Sigmoid colon (tissue), 7 donors: ENCODE results near the gene USP13. TPM values are rescaled to one million over a fixed set of nuclear protein-coding genes. Genes with fewer than 3 reads are reported as not detected.

ENCODE experiments used
- DNase-seq: peaks from one replicate; pipeline ENCODE4 v3.0.0-alpha.2; 2019
- H3K27ac ChIP-seq, 4 donors: fragments of 200-600 bp; sonication (generic); one replicate each; pipeline ENCODE4 v1.5.1; 2016 to 2019; ENCODE audit warnings: mild to moderate bottlenecking in 1 of 4
- H3K27me3 ChIP-seq, 3 donors: fragments of 200-600 bp; sonication (generic); one replicate each; pipeline ENCODE4 v1.5.1; 2019; ENCODE audit warnings: mild to moderate bottlenecking in 1 of 3
- H3K36me3 ChIP-seq, 4 donors: fragments of 200-600 bp; sonication (generic); one replicate each; pipeline ENCODE4 v1.5.1; 2016 to 2019
- H3K4me1 ChIP-seq, 4 donors: fragments of 200-600 bp; sonication (generic); one replicate each; pipeline ENCODE4 v1.5.1; 2017 to 2019
- H3K4me3 ChIP-seq, 4 donors: fragments of 200-600 bp; sonication (generic); one replicate each; pipeline ENCODE4 v1.5.1; 2017 to 2019; ENCODE audit warnings: mild to moderate bottlenecking in 2 of 4, moderate library complexity in 1 of 4
- H3K9me3 ChIP-seq, 4 donors: fragments of 200-600 bp in 3 of 4; sonication (generic) in 3 of 4; one replicate each; pipeline versions ENCODE4 v1.5.1 to v1.6.1; 2013 to 2019
- EP300 ChIP-seq, 4 donors: sonication (generic); formaldehyde crosslinking; IDR thresholded peaks; one replicate each; pipeline ENCODE4 v1.6.1; 2017; ENCODE audit warnings: antibody characterized with exemption in 4 of 4
- POLR2A ChIP-seq, 2 donors: fragments of 450-650 bp; IDR thresholded peaks; one replicate each; pipeline ENCODE4 v1.6.1; 2016; ENCODE audit warnings: antibody characterized with exemption in 2 of 2, mild to moderate bottlenecking in 2 of 2, moderate library complexity in 2 of 2
- POLR2AphosphoS5 ChIP-seq, 4 donors: sonication (generic); formaldehyde crosslinking; IDR thresholded peaks; one replicate each; pipeline ENCODE4 v1.6.1; 2017; ENCODE audit warnings: antibody characterized with exemption in 4 of 4
- WGBS, 2 donors: extraction: QIAGEN DNeasy Blood & Tissue Kit; methylation state at CpG; one replicate each; pipeline ENCODE4 v1.1.7; 2013; 5-methylcytosine and 5-hydroxymethylcytosine counted together
- intact Hi-C: fragments of 100-400 bp; cut with DNase I; formaldehyde crosslinking; loops from one replicate; pipeline ENCODE4 v1.15.1; 2023
- polyA plus RNA-seq, 3 donors: library from polyadenylated mRNA; stranded (reverse); fragments of 200-250 nt; gene quantifications; one replicate each; pipeline ENCODE4 v1.2.3, GENCODE V29; 2013
- total RNA-seq, 4 donors: library from RNA; depleted of rRNA; stranded (reverse); fragments of >200 nt; gene quantifications; one replicate each; pipeline ENCODE4 v1.1.0, GENCODE V29; 2016
- TF ChIP-seq, protein P1 (sequence below), 4 experiments: fragments of 450-650 bp in 3 of 4; fragments of 200-600 bp in 1 of 4; IDR thresholded peaks; one replicate each; pipeline ENCODE4 v1.5.1; 2016 to 2019; ENCODE audit warnings: antibody characterized with exemption in 4 of 4, mild to moderate bottlenecking in 3 of 4, moderate library complexity in 2 of 4
- donor health status: healthy with polysubstance abuse.
- donor health status: Bipolar disorder and iron deficiency.
- donor health status: healthy.

Gene USP13
- total and polyA plus RNA-seq, 7 donors, result 0.69 to 11.1 (median 7.2) TPM

DNA sequence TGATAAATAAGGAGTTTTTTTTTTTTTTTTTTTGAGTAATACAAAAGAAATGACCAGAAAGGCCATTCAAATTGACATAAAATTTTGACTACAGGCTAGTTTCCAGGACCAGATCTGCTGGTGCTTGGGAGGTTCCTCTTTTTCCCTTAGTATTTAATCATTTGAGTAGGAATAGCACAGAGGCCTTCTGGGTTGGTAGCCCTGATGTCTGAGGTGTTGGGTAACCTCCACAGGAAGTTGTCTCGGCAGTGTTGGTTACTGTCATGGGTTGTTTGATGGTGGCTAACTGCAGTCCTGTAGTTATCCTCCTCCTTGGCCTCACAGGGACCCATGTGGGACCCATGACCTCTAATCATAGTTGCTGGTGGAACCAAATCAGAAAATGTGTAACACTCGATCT, 91.1 kb downstream of the USP13 start:
- peaks cover 0 to 37% (median 6%) of the 10 kb centered on the region in 4 donors for H3K36me3 ChIP-seq
- DNase-seq, result no peak
- intact Hi-C loops, result no loop called here
- no peaks in the 10 kb centered on the region for H3K9me3 ChIP-seq
- no peaks in the 10 kb centered on the region for H3K27me3 ChIP-seq
- no peak overlapping the region for H3K27ac ChIP-seq
- no peaks in the 10 kb centered on the region for H3K4me1 ChIP-seq
- TF ChIP-seq EP300 (IDR thresholded peaks at IDR 0.05) (no peak), POLR2AphosphoS5 (IDR thresholded peaks at IDR 0.05) (no peak), POLR2A (IDR thresholded peaks at IDR 0.05) (no peak)
- TF ChIP-seq, protein P1, sequence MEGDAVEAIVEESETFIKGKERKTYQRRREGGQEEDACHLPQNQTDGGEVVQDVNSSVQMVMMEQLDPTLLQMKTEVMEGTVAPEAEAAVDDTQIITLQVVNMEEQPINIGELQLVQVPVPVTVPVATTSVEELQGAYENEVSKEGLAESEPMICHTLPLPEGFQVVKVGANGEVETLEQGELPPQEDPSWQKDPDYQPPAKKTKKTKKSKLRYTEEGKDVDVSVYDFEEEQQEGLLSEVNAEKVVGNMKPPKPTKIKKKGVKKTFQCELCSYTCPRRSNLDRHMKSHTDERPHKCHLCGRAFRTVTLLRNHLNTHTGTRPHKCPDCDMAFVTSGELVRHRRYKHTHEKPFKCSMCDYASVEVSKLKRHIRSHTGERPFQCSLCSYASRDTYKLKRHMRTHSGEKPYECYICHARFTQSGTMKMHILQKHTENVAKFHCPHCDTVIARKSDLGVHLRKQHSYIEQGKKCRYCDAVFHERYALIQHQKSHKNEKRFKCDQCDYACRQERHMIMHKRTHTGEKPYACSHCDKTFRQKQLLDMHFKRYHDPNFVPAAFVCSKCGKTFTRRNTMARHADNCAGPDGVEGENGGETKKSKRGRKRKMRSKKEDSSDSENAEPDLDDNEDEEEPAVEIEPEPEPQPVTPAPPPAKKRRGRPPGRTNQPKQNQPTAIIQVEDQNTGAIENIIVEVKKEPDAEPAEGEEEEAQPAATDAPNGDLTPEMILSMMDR (IDR thresholded peaks at IDR 0.05), result no peak
- WGBS, 2 donors, result 74 to 89% methylated on average over 2 of the region's 2 CpGs
- H3K4me3 ChIP-seq, result no peak overlapping the region

DNA sequence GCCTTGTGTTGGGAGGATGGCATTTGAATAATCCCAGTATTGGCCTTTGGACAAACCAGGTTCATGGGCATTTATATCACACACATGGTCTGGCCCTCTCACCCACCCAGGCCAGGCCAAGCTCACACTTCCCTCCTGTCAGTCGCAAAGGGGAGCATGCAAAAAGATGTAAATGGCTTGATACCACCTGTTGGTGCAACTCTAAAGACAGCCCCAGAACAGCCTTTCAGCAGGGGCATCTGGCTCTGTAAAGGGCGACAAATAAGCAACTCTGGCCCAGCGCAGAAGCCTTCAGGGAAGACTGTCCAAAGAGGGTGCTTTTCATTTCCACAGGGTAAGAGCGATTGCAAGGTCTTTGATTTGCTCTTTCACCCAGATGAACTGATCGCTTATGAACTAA, 91.8 kb downstream of the USP13 start:
- 87 to 93% methylated on average over 5 of the region's 5 CpGs for WGBS, 2 donors
- H3K9me3 ChIP-seq, result no peaks in the 10 kb centered on the region
- peaks cover 0 to 37% (median 6%) of the 10 kb centered on the region in 4 donors for H3K36me3 ChIP-seq
- H3K4me1 ChIP-seq, result no peaks in the 10 kb centered on the region
- TF ChIP-seq EP300 (IDR thresholded peaks at IDR 0.05) (no peak), POLR2A (IDR thresholded peaks at IDR 0.05) (no peak)
- TF ChIP-seq, protein P1 (IDR thresholded peaks at IDR 0.05), result no peak
- no peak overlapping the region for H3K27ac ChIP-seq
- DNase-seq, result no peak
- H3K27me3 ChIP-seq, result no peaks in the 10 kb centered on the region
- intact Hi-C loops, result no loop called here
- no peak overlapping the region for H3K4me3 ChIP-seq

GRCh38 chr3:179745079-179745478, 92.2 kb downstream of the USP13 start:
- 48 to 79% methylated on average over 4 of the region's 4 CpGs for WGBS, 2 donors
- intact Hi-C loops, result no loop called here
- H3K4me1 ChIP-seq, result no peaks in the 10 kb centered on the region
- H3K27me3 ChIP-seq, result no peaks in the 10 kb centered on the region
- H3K4me3 ChIP-seq, result no peak overlapping the region
- no peak for DNase-seq
- no peaks in the 10 kb centered on the region for H3K9me3 ChIP-seq
- TF ChIP-seq, protein P1 (IDR thresholded peaks at IDR 0.05), result no peak
- no peak for TF ChIP-seq POLR2A (IDR thresholded peaks at IDR 0.05)
- no peak for TF ChIP-seq EP300 (IDR thresholded peaks at IDR 0.05)
- TF ChIP-seq POLR2AphosphoS5 (IDR thresholded peaks at IDR 0.05), result no peak
- peaks cover 0 to 36% (median 6%) of the 10 kb centered on the region in 4 donors for H3K36me3 ChIP-seq
- H3K27ac ChIP-seq, result no peak overlapping the region

DNA sequence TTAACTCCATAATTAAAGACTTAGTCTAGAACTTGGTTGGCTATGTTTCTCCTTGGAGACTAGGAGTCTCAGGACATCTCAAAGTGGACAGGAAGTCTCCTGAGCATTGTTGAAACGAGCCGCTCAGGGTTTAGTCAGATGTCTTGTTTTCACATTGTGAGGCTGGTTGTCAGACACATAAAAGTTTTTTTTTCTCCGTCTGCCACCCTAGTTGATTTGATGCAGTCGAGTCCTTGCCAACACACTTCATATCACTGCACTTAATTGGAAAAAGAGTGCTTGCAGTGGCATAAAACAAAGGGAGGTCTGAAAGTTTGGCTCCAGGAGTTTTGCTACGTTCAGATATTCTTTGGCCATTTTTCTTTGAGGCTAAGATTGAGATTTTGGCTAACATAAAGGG, 92.9 kb downstream of the USP13 start:
- TF ChIP-seq, protein P1 (IDR thresholded peaks at IDR 0.05), result no peak
- TF ChIP-seq EP300 (IDR thresholded peaks at IDR 0.05), result no peak
- no peak for TF ChIP-seq POLR2AphosphoS5 (IDR thresholded peaks at IDR 0.05)
- TF ChIP-seq POLR2A (IDR thresholded peaks at IDR 0.05), result no peak
- Histone ChIP-seq H3K36me3 (peaks cover 0 to 29% (median 4%) of the 10 kb centered on the region in 4 donors), H3K27ac (no peak overlapping the region), H3K4me1 (no peaks in the 10 kb centered on the region), H3K4me3 (no peak overlapping the region), H3K9me3 (no peaks in the 10 kb centered on the region), H3K27me3 (no peaks in the 10 kb centered on the region)
- intact Hi-C loops, result no loop called here
- no peak for DNase-seq
- WGBS, 2 donors, result 71 to 81% methylated on average over 5 of the region's 5 CpGs

DNA sequence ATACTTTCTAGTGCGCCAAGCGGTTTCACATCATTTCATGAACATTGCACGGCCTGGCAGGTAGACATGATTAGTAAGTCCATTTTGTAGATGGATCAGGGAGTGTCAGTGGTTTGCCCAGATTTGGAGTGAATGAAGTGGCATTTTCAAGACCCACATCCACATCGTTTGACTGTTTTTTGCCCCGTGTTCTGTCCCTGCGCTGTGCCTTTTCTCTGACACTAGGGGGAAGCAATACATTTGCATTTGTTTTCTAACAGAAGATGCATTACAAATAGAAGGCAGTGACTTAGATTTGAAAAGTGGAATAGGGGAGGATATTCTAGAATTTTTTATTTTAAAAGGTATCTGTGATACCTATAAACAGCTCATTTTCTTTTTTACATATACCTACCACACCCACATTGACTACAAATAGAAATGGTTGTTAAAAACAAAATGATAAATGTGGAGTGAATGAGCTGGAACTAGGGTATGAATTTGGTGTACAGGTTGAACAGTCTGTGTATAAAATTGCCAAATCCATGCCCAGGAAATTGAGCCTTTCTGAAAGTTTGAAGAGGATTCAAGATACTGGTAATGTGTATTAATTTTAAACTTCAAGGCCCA, 98.0 kb downstream of the USP13 start:
- H3K4me3 ChIP-seq, result no peak overlapping the region
- no peak for DNase-seq
- peaks cover 0 to 13% (median 5%) of the 10 kb centered on the region in 4 donors for H3K36me3 ChIP-seq
- 53 to 56% methylated on average over 6 of the region's 6 CpGs for WGBS, 2 donors
- intact Hi-C loops, result no loop called here
- no peaks in the 10 kb centered on the region for H3K9me3 ChIP-seq
- TF ChIP-seq POLR2AphosphoS5 (IDR thresholded peaks at IDR 0.05), result no peak
- no peak for TF ChIP-seq POLR2A (IDR thresholded peaks at IDR 0.05)
- TF ChIP-seq, protein P1 (IDR thresholded peaks at IDR 0.05), result no peak
- TF ChIP-seq EP300 (IDR thresholded peaks at IDR 0.05), result no peak
- H3K27me3 ChIP-seq, result no peaks in the 10 kb centered on the region
- H3K27ac ChIP-seq, result no peak overlapping the region
- no peaks in the 10 kb centered on the region for H3K4me1 ChIP-seq
